HL-60/S4 treated with retinoic acid at 250 ng/mL for 4 days and 3 days (cell line): ENCODE measurements around the gene PPM1J.

Experiments used
- in situ Hi-C: fragments of 300-500 bp; cut with MboI; formaldehyde crosslinking; loops from 2 replicates; pipeline ENCODE4 v1.7.0; 2022; ENCODE audit warnings: low sequenced_read_pairs

Gene PPM1J

DNA sequence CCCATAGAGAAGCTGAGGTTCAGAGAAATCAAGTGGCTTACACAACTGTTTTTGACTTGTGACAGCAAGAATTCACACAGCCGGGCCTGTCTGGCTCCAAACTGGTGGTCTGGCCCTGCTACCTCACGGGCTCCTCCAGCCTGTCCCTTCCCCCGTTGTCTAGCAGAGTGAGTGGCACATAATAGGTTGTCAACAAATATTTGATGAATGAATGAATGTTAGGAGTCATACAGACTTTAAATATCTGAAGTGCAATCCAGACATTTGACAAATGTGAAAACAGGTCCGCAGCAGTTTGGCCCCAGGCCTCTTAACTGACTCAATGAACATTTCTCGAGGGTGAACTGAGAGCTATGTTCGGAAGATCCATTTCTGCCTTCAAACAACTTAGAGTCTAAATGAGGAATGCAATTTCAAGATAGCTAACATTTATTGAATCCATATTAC, 7.1 kb downstream of the PPM1J start:
- in situ Hi-C loops = loop anchor here (25.0 kb wide), 2 partner anchors 321 to 329 kb away; partner anchors contain the start of gene CTTNBP2NL

GRCh38 chr1:112707221-112708001, 7.7 kb downstream of the PPM1J start:
- in situ Hi-C loops = loop anchor here (25.0 kb wide), 2 partner anchors 320 to 330 kb away; partner anchors contain the start of gene CTTNBP2NL

DNA sequence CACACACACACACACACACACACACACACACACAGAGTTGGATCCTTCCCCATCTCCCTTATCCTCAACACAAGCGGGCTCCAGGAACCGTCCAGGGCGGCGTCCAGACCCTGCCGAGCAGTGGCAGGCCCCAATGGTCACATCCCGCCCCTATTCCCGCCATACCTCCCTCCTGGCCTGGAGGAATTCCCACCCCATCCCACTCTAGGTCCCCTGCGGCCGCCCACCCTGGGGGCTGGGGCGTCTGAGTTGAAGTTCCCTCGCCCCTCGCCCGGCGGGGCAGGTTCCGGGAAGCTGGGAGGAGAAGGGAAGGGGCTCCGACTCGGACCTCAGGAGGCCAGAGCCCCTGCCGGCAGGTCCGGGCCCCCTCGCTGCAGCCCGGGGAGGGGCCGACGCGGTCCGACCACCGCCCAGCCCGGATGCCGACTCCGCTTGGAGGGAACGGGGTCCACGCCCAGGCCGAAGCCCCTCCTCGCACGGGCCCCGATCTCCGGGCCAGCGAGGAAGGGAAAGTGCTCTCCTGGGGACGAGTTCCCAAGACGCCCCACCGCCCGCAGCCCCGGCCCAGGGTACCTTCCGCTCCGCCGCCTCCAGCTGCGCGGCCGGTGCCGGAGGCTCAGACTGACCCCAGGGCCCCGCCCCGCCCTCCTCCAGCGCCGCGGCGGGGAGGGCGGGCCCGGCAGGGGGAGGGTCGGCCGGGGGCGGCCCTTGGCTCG, 8.5 kb downstream of the PPM1J start, which contains the start of gene RHOC:
TSS of gene RHOC (minus strand) at position 623 of the 716 bp plus-strand sequence. CDS start 3,328 bp downstream, outside the sequence.
- in situ Hi-C loops = loop anchor here (25.0 kb wide), 2 partner anchors 319 to 331 kb away; partner anchors contain the start of gene CTTNBP2NL

DNA sequence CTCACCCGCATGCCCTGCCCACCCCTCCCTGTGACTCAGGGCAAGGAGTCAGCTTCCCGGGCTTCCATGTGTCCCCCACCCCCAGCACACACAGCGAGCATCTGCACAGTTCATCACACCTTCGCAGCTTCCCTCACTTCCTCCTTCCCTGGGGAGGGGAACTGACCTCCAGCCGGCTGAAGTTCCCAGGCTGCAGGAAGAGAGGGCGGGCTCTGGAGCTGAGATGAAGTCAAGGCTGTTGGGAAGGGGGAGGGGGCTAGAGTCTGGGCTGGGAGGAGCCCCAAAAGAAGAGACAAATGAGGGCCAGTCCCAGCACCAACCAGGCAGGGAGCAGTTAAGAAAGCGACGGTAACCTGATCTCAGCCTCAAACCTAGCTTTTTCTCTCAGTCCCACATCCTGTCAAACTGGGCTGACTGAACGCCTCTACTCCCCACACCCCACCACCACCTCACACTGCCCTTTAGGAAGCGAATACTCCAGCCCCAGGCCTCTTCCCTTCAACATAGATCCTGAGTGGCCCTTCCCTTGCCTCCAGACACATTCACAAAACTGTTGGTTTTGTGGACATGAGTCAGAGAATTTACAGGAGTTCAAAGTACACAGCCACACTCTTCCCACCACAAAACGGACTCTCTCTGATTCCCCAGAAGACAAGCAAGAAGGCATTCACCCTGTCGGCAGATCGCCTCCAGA, 10.1 kb downstream of the PPM1J start:
- in situ Hi-C loops = loop anchor here (25.0 kb wide), 2 partner anchors 318 to 332 kb away; partner anchors contain the start of gene CTTNBP2NL

DNA sequence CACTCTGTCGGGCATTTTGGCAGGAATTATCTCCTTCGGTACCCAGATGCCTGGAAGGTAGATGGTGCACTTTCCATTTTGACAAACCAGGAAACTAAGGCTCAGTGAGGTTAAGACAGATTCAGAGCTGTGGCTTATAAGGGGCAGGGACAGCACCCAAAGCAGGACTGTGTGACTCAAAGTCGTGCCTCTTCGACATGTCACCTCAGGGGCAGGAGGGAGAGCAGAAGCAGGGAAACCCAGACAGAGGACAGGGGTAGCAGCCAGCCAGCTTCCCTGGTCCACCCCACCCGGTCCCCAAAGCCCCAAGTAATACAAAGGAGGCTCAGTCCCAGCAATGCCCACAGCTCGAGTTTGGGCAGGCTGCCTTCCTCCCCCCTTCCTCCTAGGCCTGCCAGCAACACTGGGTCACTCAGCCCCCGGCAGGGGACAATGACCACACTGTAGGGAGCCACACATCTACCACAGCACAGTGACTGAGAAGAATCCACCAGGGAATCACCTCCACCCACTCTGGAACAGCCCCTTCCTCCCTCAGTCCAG, 10.7 kb downstream of the PPM1J start:
- in situ Hi-C loops = loop anchor here (25.0 kb wide), 2 partner anchors 317 to 333 kb away; partner anchors contain the start of gene CTTNBP2NL

DNA sequence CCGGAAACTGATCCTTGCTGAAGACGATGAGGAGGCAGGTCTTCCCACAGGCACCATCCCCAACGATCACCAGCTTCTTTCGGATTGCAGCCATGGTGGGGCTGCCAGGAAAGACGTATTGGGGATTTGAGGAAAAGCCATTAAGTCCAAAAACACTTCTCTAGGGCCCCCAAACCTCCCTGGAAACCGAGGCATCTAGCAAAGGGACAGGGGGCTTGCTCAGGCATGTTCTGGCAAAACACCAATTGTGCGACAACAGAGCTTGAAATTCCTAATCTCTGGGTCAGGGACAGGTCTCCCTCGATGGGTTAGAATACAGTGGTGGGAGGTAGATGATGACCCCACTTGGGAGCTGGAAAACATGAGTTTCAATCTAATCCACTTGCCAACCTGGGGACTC, 11.4 kb downstream of the PPM1J start:
- in situ Hi-C loops = loop anchor here (25.0 kb wide), 2 partner anchors 316 to 334 kb away; partner anchors contain the start of gene CTTNBP2NL

GRCh38 chr1:112702420-112703261, 12.5 kb downstream of the PPM1J start:
- in situ Hi-C loops = loop anchor here (25.0 kb wide), 2 partner anchors 315 to 335 kb away; partner anchors contain the start of gene CTTNBP2NL

DNA sequence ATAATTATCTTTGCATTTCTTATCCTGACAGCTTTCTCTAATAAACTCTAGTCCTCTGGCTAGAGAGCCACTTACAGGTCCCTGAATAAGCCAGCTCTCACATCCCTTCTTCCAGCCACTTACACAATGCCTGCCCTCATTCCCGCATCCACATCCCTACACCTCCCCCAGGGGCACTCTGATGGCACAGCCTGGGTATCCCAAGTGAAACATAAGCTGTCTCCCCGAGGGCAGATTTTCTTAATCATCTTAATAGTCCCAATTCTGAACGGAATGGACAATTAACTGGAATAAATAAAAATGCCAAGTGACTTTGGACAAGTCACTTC, 13.1 kb downstream of the PPM1J start:
- in situ Hi-C loops = loop anchor here (25.0 kb wide), 2 partner anchors 315 to 335 kb away; partner anchors contain the start of gene CTTNBP2NL

DNA sequence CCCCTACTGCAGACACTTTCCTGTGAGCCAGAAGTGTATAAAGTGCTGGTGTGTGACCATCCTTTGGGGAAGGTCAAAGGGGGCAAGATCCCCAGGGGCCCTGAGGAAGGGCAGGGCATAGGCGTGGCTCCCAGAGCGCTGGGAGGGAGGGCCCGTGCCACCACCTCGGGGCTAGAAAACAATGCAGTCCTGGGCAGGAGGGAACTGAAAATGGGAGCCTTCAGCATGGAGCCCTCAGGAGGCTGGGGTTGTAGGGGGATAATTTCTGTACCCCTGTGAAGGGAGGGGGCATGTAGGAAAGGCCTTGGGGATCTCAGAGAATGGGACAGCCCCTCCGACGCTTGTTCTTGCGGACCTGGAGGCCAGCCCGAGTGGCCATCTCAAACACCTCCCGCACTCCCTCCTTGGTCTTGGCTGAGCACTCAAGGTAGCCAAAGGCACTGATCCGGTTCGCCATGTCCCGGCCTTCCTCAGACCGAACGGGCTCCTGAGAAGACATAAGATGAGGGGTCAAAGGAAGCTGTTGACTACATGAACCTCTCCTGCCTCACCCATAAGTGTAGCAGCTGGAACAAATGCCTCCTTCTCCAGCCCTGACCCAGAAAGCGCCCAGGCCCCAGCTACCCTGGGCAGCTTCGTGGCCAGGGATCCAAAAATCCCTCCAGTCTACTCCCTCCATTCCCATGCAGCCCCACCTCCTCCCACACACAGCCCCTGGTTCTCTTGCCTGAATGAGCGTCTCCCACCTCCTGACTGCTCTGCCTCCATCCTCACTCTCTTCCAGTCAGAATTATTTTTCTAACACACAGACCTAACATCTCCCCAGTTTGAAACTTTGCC, 13.7 kb downstream of the PPM1J start:
- in situ Hi-C loops = loop anchor here (25.0 kb wide), 2 partner anchors 314 to 336 kb away; partner anchors contain the start of gene CTTNBP2NL

DNA sequence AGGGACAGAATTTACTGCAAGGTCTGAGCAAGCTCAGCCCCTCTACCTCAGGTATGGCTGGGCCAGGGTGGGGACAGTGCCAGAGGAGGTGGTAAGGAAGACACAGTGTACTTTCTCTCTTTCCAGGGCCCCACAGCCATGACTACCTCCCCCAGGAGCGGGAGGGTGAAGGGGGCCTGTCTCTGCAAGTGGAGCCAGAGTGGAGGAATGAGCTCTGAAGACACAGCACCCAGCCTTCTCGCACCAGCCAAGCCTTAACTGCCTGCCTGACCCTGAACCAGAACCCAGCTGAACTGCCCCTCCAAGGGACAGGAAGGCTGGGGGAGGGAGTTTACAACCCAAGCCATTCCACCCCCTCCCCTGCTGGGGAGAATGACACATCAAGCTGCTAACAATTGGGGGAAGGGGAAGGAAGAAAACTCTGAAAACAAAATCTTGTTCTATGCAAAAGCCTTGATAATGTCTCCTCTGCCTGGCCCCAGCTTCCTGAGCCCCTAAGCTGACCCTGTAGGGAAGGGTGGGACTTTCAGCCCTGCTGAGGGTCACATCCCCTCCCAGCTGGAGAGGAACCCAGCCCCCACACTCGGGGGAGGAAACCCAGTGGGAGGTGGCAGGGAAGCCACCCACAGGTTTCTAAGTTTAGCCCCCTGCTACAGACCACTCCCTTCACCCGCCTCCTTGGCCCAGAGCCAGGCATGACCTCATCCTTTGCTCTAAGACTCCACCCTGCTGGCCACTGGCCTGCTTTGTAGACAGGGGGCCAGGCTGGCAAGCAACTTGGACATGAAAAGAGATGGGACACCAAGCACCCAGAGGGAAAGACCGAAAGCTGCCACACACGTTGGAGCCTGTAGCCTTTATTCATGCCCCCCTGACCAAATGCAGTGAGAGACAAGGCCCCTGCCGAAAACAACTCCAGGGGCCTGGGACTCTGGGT, 14.6 kb downstream of the PPM1J start:
- in situ Hi-C loops = loop anchor here (25.0 kb wide), 2 partner anchors 313 to 337 kb away; partner anchors contain the start of gene CTTNBP2NL

DNA sequence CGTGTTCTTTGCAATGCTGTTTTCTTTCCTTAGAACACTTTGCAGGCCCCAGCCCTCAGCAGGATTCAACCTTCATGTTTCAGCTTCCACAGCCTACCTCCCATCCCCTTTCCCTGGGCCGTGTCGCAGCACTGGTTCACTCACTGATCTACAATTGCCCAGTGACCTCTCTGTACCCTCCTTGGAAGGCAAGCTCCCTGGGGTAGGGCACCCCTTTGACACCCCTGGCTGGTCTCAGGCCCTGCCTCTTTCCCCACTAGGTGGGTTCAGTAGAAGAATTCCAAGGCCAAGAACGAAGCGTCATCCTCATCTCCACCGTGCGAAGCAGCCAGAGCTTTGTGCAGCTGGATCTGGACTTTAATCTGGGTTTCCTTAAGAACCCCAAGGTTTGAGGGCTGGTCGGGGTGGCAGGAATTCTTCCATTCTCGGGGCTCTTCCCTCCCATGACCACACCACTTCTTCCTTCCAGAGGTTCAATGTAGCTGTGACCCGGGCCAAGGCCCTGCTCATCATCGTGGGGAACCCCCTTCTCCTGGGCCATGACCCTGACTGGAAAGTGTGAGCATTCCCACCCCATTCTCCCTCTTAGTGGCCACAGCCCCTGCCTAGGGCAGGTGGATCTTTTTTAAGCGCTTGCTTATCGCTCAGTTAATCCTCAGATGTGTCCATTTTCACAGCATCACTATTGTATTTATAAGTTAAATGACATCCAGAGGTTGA, 15.5 kb downstream of the PPM1J start:
- in situ Hi-C loops = loop anchor here (25.0 kb wide), 2 partner anchors 312 to 338 kb away; partner anchors contain the start of gene CTTNBP2NL

GRCh38 chr1:112698366-112699310, 16.5 kb downstream of the PPM1J start:
- in situ Hi-C loops = no loop called here

DNA sequence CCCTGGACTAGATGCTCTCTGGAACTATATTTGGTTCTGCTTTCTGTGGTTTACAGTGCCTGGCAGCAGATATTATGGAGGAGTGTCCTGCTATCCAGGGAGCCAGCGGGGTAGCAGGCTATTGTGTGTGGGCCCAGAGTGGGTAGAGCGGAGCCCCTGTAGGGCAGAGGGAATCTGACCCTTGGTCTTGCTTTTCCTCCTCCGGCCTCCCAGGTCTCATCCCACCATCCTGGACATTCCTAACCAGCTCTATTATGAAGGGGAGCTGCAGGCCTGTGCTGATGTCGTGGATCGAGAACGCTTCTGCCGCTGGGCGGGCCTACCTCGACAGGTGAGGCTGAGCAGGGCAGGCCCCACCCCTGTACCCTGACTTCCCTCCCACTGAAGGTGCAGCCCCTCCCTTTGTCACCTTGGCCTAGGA, 17.3 kb downstream of the PPM1J start:
- in situ Hi-C loops = no loop called here

DNA sequence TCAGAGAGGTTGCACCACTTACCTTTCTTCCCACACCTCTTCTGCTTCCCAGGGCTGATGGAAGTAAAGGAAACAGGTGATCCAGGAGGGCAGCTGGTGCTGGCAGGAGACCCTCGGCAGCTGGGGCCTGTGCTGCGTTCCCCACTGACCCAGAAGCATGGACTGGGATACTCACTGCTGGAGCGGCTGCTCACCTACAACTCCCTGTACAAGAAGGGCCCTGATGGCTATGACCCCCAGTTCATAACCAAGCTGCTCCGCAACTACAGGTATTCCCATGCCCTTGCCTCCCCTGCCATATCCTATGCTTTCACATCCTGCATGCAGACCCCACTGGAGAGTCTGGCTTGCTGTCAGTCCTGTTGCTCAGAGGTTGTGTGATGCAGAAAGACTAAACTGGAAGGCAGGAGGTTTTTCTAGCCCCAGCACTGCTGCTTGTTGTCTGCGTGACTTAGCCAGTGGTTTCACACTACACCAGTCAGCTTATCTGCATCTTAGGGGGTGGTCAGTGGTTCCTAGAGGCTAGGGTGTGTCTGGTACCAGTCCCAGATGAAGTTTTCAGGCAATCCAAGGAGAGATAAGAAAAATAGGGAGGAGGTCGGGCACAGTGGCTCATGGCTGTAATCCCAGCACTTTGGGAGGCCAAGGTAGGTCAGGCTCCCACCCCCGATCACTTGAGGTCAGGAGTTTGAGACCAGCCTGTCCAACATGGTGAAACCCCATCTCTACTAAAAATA, 18.4 kb downstream of the PPM1J start:
- in situ Hi-C loops = no loop called here

- in situ Hi-C loops = no loop called here
Observed at GRCh38 chr1:112695276-112695675, 19.9 kb downstream of the PPM1J start.
